ENCODE results near the gene EFNA3. TPM values are rescaled to one million over a fixed set of nuclear protein-coding genes. Genes with fewer than 3 reads are reported as not detected.
A peak's percentile ranks its signal among the peaks of the same experiment; 100 is the strongest.

EFNA3 gene
- total RNA-seq, 1 donor: 0.43 TPM

- no peak overlapping the region for H3K4me3 ChIP-seq (ENCODE audit: low read depth, low read length)
- DNase-seq (ENCODE audit: low read depth): no peak
- TF ChIP-seq CTCF (IDR thresholded peaks at IDR 0.05; ENCODE audit: insufficient read depth, low read depth, low read length): no peak
These were observed 16.4 kb upstream of the EFNA3 start for GRCh38 chr1:155062151-155062686.

GRCh38 chr1:155062702-155063411 lies 15.8 kb upstream of the EFNA3 start:
- peak overlapping the region; percentile 96 for H3K4me3 ChIP-seq (ENCODE audit: low read depth, low read length)
- TF ChIP-seq CTCF (IDR thresholded peaks at IDR 0.05; ENCODE audit: insufficient read depth, low read depth, low read length): peak; percentile 76
- DNase-seq (ENCODE audit: low read depth): peak; percentile 59

GRCh38 chr1:155063550-155064110 lies 15.0 kb upstream of the EFNA3 start, which contains the start of gene EFNA4:
EFNA4 (plus strand) TSS chr1:155063740; CDS start chr1:155063824, 84 bp downstream.
- peak within 1 kb of the TSS; percentile 96 for H3K4me3 ChIP-seq (ENCODE audit: low read depth, low read length)
- TF ChIP-seq CTCF (IDR thresholded peaks at IDR 0.05; ENCODE audit: insufficient read depth, low read depth, low read length): no peak
- DNase-seq (ENCODE audit: low read depth): peak; percentile 83

- peak; percentile 17 for DNase-seq (ENCODE audit: low read depth)
- no peak for TF ChIP-seq CTCF (IDR thresholded peaks at IDR 0.05; ENCODE audit: insufficient read depth, low read depth, low read length)
- H3K4me3 ChIP-seq (ENCODE audit: low read depth, low read length): peak overlapping the region; percentile 96
These were observed 14.4 kb upstream of the EFNA3 start for GRCh38 chr1:155064111-155064831.

GRCh38 chr1:155064832-155065429 lies 13.7 kb upstream of the EFNA3 start:
- no peak for TF ChIP-seq CTCF (IDR thresholded peaks at IDR 0.05; ENCODE audit: insufficient read depth, low read depth, low read length)
- no peak overlapping the region for H3K4me3 ChIP-seq (ENCODE audit: low read depth, low read length)
- no peak for DNase-seq (ENCODE audit: low read depth)

- no peak for TF ChIP-seq CTCF (IDR thresholded peaks at IDR 0.05; ENCODE audit: insufficient read depth, low read depth, low read length)
- H3K4me3 ChIP-seq (ENCODE audit: low read depth, low read length): no peak overlapping the region
- DNase-seq (ENCODE audit: low read depth): no peak
These were observed 11.9 kb upstream of the EFNA3 start for GRCh38 chr1:155066777-155067176.

Measured in fibroblast of villous mesenchyme (primary cell).